HT-29 (cell line): ENCODE data around the gene PAWR. TPM values are rescaled to one million over a fixed set of nuclear protein-coding genes. Genes with fewer than 3 reads are reported as not detected.
"Not testable (repeated sequence)": the region's sequence is repeated elsewhere in the genome, so short reads cannot be mapped to it uniquely, and the experiment has no call there.

Source experiments
- DNase-seq: peaks from one replicate; pipeline ENCODE4 v3.0.0-alpha.2; 2015; ENCODE audit warnings: low spot score
- total RNA-seq: library from RNA; depleted of rRNA; stranded (reverse); fragments of >200 nt; shearing (Covaris generic); gene quantifications from 2 replicates; pipeline ENCODE4 v1.2.3, GENCODE V29; 2014

PAWR gene
- total RNA-seq, 1 experiment from 2014 or later: 255 TPM

DNA sequence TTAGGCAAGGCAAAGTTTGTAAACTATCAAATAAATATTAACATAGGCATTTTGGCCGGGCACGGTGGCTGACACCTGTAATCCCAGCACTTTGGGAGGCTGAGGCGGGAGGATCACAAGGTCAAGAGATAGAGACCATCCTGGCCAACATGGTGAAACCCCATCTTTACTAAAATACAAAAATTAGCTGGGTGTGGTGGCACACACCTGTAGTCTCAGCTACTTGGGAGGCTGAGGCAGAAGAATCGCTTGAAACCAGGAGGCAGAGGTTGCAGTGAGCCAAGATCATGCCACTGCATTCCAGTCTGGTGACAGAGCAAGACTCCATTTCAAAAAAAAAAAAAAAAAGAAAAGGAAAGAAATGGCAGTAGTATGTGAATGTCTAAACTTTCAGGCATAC, 43.9 kb downstream of the PAWR start:
- DNase-seq: not testable (repeated sequence)

DNA sequence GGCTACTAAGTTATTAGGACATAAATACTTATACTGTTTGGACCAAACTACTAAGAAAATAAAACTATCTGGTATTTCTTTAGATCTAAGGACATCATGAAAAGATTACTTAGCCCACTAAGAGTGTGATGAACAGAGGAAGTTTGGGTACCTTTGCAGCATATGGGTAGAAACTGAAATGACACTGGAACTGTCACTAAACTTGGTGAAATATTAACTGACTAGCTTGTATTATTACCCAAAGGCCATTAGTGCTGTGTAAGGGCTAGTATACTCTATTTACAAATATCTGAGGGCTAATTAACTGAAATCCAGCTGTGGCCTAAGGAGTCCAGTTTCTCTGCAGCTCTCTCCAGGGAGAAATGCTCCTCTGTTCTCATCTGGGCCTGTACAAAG, 45.5 kb downstream of the PAWR start:
- DNase-seq: no peak

DNA sequence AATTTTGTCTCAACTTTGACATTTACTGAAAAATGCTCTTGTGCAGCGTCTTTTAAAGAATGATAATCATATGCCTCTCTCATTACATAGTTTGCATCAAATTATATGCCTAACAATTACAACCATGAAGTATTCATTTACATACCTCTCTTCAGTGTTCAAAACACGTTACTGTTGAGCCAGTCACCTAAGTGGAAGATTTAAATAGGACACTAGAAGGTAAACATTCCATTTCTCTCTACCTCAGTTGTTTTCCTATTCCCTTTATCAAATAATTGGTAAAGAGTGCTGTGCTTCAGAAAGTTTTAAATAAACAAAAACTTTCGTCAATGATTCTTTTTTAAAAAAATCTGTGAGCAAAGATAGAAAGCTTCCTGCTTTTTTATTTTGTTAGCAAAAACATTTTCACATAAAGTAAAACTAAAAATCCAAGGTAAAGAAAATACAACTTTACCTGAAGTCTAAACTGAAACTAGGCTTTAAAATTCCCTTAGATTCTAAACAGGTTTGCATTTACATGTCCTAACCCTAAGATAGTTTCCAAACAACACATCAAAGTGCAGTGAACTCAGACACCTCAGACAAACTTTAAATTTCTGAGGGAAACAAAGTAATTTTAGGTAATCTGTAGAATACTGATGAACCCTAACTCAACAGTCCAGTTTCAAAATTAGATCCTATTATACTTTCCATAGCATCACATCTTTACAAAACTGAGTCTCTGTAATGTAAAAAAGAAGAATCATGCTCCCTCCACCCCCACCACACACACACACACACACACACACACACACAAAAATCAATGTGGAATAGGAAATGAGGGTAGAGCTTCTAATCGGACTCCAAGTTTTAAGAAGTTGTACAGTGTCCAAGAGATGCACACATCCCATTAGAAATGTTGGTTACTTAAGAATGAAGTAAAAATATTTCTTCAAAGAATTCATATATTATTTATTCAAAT, 46.2 kb downstream of the PAWR start:
- DNase-seq: no peak

DNA sequence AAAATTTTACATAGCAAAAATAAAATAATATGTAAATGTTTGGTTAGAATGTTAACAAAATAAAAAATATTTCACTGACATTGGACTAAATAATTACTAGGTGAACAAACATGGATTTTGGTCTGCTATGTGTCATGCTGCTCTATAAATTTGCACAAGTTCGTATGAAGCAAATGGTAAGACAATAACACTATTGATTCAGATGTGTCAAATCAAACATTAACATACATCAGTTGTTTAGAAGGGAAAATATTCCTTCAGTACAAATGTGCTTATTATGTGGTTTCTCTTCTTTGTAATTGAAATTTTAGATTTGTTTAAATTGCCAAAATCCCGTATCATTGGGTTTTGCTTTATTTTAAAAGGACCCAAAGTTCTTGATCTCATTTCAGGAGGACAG, 46.9 kb downstream of the PAWR start:
- DNase-seq: no peak

DNA sequence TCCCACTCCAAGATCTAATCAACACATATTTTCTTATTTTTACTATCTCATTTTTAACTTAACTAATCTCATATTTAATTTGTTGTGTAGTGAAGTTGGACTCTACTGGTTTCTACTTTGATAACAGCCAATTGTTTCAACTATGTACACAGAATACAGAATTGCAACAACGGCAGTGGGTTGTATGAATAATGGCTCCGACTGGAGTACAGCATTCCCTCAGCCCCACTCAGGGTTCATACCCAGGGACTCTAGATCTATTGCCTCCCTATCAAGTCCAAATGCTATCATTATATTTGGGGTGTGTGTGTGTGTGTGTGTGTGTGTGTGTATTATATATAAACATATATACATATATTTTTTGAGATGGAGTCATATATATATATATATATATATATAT, 52.3 kb downstream of the PAWR start:
- DNase-seq: no peak

DNA sequence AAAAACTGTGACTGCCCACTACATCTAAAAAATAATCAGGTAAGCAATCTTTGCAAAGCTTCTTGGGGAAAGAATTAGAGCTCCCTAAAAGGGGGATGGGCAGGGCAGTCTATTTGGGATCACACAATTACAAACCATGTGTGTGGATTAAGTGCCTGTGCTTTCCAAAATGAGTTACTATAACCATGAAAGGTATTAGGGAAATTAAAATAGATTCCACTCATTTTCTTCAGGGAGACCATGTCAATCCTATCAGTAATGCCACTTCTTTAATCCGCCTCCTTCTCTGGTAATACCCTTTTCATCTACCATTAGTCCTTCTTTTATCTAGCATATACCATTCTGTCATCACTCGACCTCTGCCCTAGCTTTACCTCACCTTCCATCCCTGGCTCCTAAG, 53.7 kb downstream of the PAWR start:
- DNase-seq: no peak

DNA sequence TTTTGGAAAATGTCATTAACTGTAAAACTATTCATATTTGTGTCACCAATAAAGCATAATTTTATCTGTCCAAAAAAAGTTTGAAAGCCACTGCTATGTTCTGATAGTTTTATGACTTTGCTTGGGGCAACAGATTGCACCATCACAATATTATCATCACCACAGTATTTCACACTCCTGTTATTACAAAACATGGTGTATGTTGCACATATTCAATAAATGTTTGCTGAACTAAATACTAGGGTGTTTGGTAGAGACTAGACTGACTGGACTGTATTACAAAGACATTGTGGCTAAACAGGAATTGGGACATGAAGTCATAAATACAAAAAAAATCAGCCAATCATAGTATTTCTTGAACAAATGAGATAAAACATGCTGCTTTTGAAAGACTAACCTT, 55.1 kb downstream of the PAWR start:
- no peak for DNase-seq

DNA sequence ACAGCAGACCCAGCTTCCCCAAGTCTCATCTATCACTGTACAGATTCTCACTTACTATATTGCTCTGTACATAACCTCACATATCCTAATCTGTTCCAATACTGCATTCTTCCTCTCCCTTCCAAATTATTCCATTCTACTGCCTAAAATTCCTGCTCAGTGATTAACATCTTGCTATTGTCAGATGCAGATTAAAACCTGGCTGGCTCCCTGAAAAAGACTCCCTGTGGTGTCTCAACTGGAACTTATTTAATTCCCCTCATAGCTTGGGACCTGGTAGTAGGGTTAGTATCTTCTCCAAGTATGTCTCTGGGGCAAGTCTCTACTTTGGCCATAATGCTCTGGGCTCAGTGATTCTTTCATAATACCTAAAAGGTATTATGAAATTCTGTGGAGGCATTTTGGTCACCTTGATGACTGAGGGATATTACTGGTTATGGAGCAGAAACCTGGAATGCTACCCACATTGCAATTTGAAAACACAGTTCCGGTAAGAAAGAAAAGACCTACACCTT, 55.8 kb downstream of the PAWR start:
- no peak for DNase-seq

DNA sequence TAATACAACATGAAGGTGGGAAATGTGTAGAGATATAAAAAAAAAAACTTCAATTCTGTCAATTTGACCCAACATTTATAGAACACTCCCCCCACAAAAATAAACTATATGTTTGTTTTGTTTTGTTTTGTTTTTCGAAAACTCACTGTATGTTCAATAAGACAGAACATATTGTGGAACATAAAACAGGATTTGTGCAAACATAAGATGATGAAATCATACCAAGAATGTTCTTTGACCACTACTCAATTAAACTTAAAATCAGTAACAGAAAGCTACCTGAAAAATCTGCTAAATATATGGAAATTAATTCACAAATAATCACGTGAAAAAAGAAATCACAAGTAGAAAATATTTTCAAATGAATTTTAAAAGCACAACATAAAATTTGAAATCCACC, 61.2 kb downstream of the PAWR start:
- no peak for DNase-seq

DNA sequence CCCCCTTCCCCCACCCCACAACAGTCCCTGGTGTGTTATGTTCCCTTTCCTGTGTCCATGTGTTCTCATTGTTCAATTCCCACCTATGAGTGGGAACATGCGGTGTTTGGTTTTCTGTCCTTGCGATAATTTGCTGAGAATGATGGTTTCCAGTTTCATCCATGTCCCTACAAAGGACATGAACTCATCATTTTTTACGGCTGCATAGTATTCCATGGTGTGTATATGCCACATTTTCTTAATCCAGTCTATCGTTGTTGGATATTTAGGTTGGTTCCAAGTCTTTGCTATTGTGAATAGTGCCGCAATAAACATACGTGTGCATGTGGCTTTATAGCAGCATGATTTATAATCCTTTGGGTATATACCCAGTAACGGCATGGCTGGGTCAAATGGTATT, 64.0 kb downstream of the PAWR start:
- DNase-seq: not testable (repeated sequence)

DNA sequence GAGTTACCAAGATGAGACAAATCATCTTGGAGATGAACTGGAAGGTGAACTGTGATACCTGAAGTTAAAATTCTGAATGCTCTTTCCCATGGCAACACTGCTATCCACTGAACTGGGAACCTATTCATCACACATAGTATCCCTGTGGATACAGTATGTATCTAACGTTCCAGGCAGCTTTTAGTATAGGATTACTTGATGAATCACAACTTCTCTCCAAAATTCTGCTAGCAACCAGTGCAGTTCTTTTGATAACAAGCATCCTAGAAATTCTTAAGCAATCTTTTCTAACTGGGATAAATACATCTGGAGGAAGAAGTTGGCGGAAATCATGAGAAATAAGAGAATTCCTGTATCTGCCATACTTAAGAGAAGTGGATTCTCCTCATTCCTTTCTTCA, 66.4 kb downstream of the PAWR start:
- DNase-seq: no peak

DNA sequence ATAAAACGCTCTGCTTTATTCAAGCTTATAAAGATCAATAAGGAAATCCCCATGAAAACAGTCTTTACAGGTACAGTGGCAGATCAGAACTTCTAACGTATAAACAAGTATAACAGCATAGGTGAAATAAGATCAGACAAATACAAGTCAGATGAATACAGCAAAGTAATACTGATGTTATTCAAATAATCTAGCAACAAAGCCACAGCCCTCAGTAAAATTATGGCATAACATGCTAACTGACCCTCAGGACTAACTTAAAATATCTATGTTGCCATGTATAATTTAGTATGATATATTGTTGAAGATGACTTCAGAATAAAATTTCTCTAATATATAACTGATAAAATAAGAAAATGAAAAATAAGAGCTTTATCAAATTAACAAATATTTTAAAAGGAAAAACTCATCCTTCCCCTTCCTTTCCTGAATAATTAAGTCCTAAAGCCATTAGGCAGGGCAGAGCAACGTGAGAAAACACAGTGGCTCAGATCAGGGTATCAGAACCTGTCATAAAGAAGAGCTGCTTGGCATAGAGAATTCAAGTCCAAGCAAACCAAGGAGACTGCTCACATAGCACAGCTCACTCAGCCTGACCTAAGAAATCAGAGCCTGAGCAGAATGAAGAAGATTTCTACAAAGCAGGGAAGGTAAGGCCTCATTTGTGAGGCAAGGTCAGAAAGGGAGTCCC, 70.7 kb downstream of the PAWR start:
- DNase-seq: no peak

DNA sequence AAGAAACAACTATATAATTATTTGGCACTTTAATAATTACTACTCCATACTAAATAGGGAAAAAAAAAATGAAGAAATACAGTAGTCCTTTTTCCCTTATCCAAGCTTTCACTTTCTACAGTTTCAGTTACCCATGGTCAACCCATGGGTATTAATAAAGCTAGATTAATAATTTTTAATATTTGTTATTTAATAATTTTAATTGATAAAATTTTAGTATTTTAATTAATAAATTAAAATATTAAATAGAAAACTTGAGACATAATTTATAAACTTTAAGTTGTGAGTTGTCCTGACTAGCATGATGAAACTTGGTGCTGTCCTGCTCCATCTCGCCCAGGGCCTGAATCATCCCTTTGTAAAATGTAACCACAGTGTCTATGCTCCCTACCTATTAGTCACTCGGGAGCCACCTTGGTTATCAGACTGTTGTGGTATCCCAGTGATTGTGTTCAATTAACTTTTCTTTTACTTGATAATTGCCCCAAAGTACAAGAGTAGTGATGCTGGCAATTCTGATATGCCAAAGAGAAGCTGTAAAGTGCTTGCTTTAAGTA, 71.8 kb downstream of the PAWR start:
- no peak for DNase-seq

DNA sequence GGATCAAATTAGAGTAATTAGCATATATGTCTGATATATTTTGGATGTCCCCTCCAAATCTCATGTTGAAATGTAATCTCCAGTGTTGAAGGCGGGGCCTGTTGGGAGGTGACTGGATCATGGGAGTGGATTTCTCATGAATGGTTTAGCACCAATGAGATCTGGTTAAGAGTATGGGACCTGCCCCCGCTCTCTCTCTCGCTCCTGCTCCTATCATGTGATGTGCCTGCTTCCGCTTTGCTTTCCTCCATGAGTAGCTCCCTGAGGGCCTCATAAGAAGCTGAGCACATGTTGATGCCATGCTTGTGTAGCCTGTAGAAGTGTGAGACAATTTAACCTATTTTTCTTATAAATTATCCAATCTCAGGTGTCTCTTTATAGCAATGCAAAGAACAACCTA, 73.1 kb downstream of the PAWR start:
- no peak for DNase-seq

DNA sequence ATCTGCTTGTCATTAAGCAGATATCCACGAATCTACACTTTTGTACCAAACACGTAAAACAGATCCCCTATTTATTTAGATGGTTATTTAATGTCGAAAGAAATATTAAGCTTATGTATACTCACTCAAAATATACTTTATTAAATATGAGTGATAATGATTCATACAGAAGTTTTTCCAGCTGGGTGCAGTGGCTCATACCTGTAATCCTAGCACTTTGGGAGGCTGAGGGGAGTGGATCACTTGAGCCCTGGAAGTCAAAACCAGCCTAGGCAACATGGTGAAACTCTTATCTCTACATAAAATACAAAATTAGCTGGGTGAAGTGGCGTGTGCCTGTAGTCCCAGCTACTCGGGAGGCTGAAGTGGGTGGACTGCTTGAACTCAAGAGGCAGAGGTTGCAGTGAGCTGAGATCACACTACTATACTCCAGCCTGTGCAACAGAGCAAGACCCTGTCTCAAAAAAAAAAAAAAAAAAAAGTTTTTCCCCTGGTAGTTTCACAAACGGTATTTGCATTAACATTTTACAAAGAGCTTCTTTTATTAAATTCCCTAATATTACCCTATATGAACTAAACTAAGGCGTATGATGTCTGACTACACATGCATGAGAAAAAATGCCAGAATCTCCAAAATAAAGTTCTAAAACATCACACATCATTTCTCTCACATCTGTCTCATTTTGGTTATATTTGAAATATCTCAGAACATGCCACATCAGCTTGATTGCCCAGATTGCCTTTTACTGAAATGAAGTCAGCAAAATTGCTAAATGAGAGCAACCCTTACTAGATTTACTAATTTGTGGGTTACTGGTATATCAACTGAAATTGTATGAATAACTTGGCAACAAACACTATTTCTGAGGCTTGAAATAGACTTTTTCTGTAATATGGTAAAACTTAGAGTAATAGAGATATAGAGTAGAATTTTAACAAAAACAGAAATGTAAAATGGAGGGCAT, 74.9 kb downstream of the PAWR start:
- no peak for DNase-seq

DNA sequence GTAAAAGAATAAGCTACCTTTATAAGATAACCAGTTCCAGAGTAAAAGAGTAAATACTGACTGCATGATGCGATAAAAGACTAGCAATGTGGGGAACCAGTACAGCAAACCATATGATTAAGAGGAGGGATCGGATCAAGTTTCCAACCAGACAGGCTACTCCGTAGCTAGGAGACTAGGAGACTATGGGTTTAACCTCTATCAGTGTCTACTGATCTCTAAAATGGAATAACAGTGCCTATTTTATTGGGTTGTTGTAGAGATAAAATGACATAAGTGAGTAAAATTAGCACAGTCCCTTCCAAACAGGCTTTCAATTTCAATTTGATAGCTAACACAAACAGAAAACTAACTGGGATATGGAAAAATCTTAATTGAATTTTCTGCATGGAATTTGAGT, 76.0 kb downstream of the PAWR start:
- DNase-seq: no peak

DNA sequence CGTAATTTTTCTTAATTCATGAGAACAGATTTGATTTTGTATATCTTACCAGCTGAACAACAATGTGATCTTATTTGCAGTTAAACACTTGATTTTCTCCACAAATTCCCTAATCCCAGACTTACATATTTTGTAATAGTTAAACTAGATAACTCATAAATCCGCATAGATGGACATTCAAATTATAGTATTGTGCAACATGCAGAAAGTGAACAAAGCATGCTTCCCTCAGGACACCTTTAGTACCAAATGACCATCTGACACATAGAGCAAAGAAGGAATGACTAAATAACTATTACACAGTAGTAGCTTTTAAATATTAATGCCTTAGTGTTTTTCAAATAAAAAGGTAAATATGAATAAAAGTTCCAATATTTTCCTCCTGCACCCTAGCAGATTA, 88.9 kb downstream of the PAWR start:
- DNase-seq: no peak

DNA sequence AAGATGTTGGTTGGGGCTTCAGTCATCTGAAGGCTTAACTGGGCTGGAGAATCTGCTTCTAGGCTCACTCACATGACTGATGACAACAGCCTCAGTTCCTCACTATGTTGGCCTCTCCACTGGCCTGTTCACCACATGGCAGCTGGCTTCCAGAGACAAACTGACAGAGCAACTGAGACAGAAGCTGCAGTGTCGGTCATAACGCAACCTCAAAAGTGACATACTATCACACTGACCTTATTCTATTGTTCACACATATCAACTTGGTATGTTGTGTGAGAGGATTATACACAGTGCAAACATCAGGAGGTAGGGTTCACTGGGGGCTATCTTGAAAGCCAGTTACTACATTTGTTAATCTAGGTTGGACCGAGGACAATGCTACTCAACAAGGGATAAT, 92.9 kb downstream of the PAWR start:
- no peak for DNase-seq

DNA sequence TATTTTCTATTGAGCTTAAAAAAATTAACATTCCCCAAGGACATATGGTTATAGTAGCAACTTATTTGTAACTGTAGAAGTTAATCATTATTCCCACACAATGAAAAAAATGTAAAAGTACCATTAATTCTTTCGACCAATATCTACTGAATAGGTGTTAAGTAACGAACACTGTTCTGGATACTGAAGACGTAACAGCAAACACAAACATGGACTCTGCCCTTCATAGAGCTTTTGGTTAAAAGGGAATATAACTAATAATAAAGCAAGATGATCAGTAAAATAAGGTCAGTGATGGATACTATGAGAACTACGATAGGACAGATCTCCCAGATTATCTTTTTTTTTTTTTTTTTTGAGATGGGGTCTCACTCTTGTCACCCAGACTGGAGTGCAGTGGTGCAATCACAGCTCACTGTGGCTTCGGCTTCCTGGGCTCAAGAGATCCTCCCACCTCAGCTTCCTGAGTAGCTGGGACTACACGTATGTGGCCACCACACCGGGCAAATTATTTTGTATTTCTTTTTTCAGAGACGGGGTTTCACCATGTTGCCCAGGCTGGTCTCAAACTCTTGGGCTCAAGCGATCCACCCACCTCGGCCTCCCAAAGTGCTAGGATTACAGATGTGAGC, 93.9 kb downstream of the PAWR start:
- no peak for DNase-seq

DNA sequence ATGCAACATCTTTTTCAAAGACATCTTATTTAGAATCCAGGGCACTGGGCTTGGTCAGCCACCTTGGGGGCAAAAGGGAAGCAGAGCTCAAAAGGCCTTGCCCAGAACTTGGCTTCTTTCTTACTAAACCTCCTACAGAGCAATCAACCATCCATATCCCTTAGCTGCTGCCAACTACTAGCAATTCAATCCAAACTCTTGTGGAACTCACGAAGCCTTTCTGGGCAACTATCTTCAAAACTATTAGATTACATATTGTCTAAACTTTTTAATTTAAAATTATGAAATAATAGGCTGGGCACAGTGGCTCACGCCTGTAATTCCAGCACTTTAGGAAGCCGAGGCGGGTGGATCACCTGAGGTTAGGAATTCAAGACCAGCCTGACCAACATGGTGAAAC, 95.5 kb downstream of the PAWR start:
- DNase-seq: no peak

DNA sequence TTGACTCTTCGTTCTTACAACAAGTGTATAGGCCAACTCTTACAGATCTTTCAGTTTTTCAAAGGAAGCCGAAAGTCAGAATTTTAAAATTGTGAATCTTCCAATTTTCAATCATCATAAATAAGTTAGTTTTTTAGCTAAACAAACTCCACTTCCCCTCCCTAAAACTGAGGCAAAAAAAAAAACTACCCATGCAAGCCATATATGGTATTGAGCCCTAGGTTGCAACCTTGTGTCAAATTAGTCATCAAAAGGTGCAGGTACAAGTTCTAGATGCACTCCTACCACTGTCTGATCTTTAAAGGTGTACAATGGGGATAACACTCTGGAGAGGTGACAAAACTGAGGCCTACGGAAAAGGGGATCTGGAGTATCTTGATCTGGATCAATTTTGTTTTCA, 97.9 kb downstream of the PAWR start:
- DNase-seq: no peak
